ENCODE data around the gene FBXO36. TPM values are rescaled to one million over a fixed set of nuclear protein-coding genes. Genes with fewer than 3 reads are reported as not detected.

FBXO36 gene
- total and polyA plus RNA-seq, 2 of the 8 experiments (the other 6 are each of a cell fraction or from before 2014, with no cell fraction given): 3.4 TPM

DNA sequence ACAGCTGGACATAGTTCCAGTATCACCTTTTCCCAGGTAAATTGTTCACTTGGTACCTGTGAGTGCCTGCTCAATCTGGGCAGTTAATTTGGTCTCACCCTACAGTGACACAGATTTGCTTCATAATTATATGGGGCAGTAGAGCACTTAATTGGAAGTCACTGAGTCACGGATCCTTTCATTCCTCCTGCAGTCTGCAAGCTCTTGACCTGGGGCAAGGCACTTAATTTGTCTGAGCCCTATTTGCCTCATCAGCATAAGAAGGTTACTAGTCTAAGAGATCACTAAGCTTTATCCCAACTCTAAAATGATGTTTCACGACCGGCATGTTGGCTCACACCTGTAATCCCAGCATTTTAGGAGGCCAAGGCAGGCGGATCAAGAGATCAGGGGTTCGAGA is 8.9 kb downstream of the FBXO36 start:
- Histone ChIP-seq H2BK12ac (ENCODE audit: low read depth, low read length) (no peak overlapping the region), H3K56ac (replicated peaks; ENCODE audit: insufficient read length, low read depth, low read length) (no peak overlapping the region), H3K79me1 (ENCODE audit: low read depth, low read length) (no peaks in the 10 kb centered on the region), H4K5ac (ENCODE audit: insufficient read length, low read depth, low read length) (no peak overlapping the region), H2BK120ac (replicated peaks; ENCODE audit: low read depth, low read length) (no peak overlapping the region), H3K9ac (replicated peaks in 1 of 4; ENCODE audit: extremely low read depth in 1 of 4, low read depth in 3 of 4, low read length in 3 of 4) (no peak overlapping the region), H4K8ac (ENCODE audit: extremely low read depth, insufficient read depth, low read length) (no peak overlapping the region), H2BK20ac (ENCODE audit: low read length) (no peak overlapping the region), H4K91ac (replicated peaks; ENCODE audit: insufficient read length, low read length) (no peak overlapping the region), H3K4me3 (ENCODE audit: extremely low read depth in 1 of 4, insufficient read depth in 2 of 4, low read depth in 3 of 4, low read length in 4 of 4) (no peak overlapping the region), H2AFZ (ENCODE audit: low read length) (no peak overlapping the region), H3K18ac (ENCODE audit: extremely low read depth, low read length) (no peak overlapping the region), H3K36me3 (ENCODE audit: control insufficient read depth in 2 of 4, insufficient read depth in 4 of 4, low read length in 3 of 4) (no peaks in the 10 kb centered on the region), H2BK15ac (ENCODE audit: low read length) (no peak overlapping the region), H3K4me1 (replicated peaks in 1 of 4; ENCODE audit: control insufficient read depth in 3 of 4, insufficient read depth in 4 of 4, low read length in 3 of 4) (no peaks in the 10 kb centered on the region; a peak in 1 of 7 replicates), H3K23ac (ENCODE audit: insufficient read length) (no peak overlapping the region), H2BK5ac (ENCODE audit: low read depth, low read length) (no peak overlapping the region), H3K79me2 (ENCODE audit: control insufficient read depth in 1 of 2, insufficient read depth in 2 of 2, low read length in 2 of 2) (no peaks in the 10 kb centered on the region), H3K27ac (ENCODE audit: low read depth, low read length) (no peak overlapping the region), H3K9me3 (ENCODE audit: insufficient read depth in 2 of 2, low read depth in 1 of 2, low read length in 1 of 2) (no peaks in the 10 kb centered on the region), H4K20me1 (replicated peaks in 1 of 2; ENCODE audit: control insufficient read depth in 1 of 2, insufficient read depth in 2 of 2, low read length in 2 of 2) (no peaks in the 10 kb centered on the region), H3K27me3 (replicated peaks in 1 of 4; ENCODE audit: control insufficient read depth in 3 of 4, extremely low read depth in 1 of 4, insufficient read depth in 3 of 4, low read length in 3 of 4) (no peaks in the 10 kb centered on the region), H3K14ac (ENCODE audit: insufficient read length) (no peak overlapping the region), H2AK5ac (ENCODE audit: low read depth, low read length) (no peak overlapping the region), H3K4ac (replicated peaks; ENCODE audit: insufficient read length, low read depth, low read length) (no peak overlapping the region), H3K23me2 (ENCODE audit: low read depth, low read length) (no peaks in the 10 kb centered on the region), H3K4me2 (ENCODE audit: insufficient read depth in 1 of 2, low read depth in 2 of 2, low read length in 2 of 2) (no peak overlapping the region)
- ChIA-PET CTCF (ENCODE audit: partially characterized antibody) (interaction anchor here (0.9 kb wide), 1 partner anchor 131 kb away, joined by 3 read pairs; no protein-coding TSS in a partner anchor), POLR2A (ENCODE audit: partially characterized antibody) (interaction anchor here (1.1 kb wide), 1 partner anchor 19 kb away, joined by 3 read pairs; no protein-coding TSS in a partner anchor)
- no peak for FAIRE-seq
- no peak for DNase-seq (ENCODE audit: low read depth in 1 of 2, low spot score in 2 of 2)
- WGBS, 2 experiments (ENCODE audit: extremely low coverage in 1 of 2, insufficient coverage in 1 of 2, insufficient read length in 1 of 2, insufficient replicate concordance in 2 of 2, low coverage in 1 of 2, low lambda C conversion rate in 2 of 2, missing lambda C conversion rate in 1 of 2): 97% methylated on average over 5 of the region's 5 CpGs; no CpG with 5 or more reads in 1 of the 2 experiments
- no peak for TF ChIP-seq HDAC2 (IDR thresholded peaks at IDR 0.05; ENCODE audit: borderline replicate concordance in 1 of 2, low read depth in 2 of 2, low read length in 2 of 2)
- TF ChIP-seq ASH2L (IDR thresholded peaks at IDR 0.05; ENCODE audit: low read length): no peak
- TF ChIP-seq RXRA (IDR thresholded peaks at IDR 0.05; ENCODE audit: insufficient read depth, low read depth, low read length): no peak
- TF ChIP-seq, protein P1, sequence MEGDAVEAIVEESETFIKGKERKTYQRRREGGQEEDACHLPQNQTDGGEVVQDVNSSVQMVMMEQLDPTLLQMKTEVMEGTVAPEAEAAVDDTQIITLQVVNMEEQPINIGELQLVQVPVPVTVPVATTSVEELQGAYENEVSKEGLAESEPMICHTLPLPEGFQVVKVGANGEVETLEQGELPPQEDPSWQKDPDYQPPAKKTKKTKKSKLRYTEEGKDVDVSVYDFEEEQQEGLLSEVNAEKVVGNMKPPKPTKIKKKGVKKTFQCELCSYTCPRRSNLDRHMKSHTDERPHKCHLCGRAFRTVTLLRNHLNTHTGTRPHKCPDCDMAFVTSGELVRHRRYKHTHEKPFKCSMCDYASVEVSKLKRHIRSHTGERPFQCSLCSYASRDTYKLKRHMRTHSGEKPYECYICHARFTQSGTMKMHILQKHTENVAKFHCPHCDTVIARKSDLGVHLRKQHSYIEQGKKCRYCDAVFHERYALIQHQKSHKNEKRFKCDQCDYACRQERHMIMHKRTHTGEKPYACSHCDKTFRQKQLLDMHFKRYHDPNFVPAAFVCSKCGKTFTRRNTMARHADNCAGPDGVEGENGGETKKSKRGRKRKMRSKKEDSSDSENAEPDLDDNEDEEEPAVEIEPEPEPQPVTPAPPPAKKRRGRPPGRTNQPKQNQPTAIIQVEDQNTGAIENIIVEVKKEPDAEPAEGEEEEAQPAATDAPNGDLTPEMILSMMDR (IDR thresholded peaks at IDR 0.05; ENCODE audit: control extremely low read depth in 1 of 3, insufficient read depth in 1 of 3, low read depth in 1 of 3, low read length in 3 of 3): no peak
- TF ChIP-seq BACH1 (IDR thresholded peaks at IDR 0.05; ENCODE audit: low read length): no peak
- TF ChIP-seq TAF7 (optimal IDR thresholded peaks at IDR 0.05; ENCODE audit: borderline replicate concordance, low read depth, low read length): no peak
- TF ChIP-seq JUN (IDR thresholded peaks at IDR 0.05; ENCODE audit: low read depth, low read length): no peak
- TF ChIP-seq EGR1 (IDR thresholded peaks at IDR 0.05; ENCODE audit: borderline replicate concordance, low read depth, low read length): no peak
- no peak for TF ChIP-seq KDM5A (IDR thresholded peaks at IDR 0.05; ENCODE audit: low read length)
- no peak for TF ChIP-seq EZH2 (IDR thresholded peaks at IDR 0.05; ENCODE audit: low read depth, low read length, severe bottlenecking)
- no peak for TF ChIP-seq YY1 (IDR thresholded peaks at IDR 0.05; ENCODE audit: low read depth, low read length)
